GM12878 (cell line): ENCODE measurements around the gene PPP1R13L.

Source experiments
- KAT2A ChIP-seq: conservative IDR thresholded peaks from 2 replicates; pipeline ENCODE4 v1.6.1; 2011; ENCODE audit warnings: low read depth, low read length; ENCODE audit not compliant: control insufficient read depth
- SIN3A ChIP-seq: IDR thresholded peaks from 2 replicates; pipeline ENCODE4 v1.6.1; 2012; ENCODE audit warnings: low read depth, low read length, improper control_type of control experiment

DNA sequence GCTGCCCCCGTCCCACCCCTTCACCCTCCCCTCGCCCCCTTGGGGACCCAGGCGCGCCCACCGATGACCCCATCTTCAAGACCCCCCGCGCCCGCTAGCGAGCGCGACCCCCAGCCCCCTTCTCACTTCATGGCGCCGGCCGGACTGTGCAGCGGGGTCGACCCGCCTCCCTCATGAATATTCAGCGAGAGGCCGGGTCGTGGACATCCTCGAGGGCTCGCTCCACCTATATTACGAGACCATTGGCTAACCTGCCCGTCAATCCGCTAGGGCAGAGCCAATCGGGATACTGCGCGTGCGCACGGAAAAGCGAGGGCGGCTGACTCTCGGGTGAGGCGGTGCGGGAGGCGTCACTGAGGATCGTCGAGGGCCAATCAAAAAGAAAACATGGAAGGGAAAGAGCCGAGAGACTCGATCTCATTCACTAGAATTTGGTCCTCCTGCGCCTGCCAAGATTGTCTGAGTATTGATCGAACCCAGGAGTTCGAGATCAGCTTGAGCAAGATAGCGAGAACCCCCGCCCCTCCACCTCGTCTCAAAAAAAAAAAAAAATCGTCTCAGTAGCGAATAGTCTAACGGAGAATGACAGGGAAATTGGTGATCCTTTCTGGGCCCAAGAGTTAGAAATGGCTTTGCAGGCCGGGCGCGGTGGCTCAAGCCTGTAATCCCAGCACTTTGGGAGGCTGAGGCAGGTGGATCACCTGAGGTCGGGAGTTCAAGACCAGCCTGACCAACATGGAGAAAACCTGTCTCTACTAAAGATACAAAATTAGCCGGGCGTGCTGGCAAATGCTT lies 34.3 kb downstream of the PPP1R13L start, which contains the start of gene ERCC2:
- no peak for TF ChIP-seq SIN3A
- TF ChIP-seq KAT2A: no peak
